ENCODE data around the gene MAGI1. TPM values are rescaled to one million over a fixed set of nuclear protein-coding genes. Genes with fewer than 3 reads are reported as not detected.

Gene MAGI1
- total RNA-seq, 5 donors from 2014 or later (not counting 1 experiment from before 2014, with no cell fraction given): 0.23 to 0.63 (median 0.29) TPM

DNA sequence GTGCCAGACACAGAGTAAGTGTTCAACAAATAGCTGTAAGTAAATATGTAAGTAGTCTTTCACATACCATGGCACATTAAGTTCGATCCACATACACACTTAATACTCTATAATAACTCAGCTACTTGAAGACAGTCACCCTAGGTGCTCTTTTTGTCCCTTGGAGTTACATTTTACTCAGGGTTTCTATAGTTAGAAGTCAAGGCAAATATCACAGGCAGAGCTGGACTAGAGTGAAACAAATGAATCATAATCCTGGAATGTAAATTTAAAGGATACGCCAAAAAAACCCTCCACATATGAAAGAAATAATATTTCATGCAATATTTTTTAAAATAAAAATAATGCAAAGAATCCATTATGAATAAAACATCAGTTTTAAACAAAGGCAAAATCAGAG is 461.8 kb downstream of the MAGI1 start:
- no peaks in the 10 kb centered on the region for H3K27me3 ChIP-seq (replicated peaks in 1 of 2; ENCODE audit: control insufficient read depth in 2 of 2, extremely low read depth in 1 of 2, insufficient read depth in 2 of 2, low read length in 1 of 2)
- H3K4me1 ChIP-seq (ENCODE audit: control insufficient read depth in 1 of 2, extremely low read depth in 1 of 2, insufficient read depth in 2 of 2, low read length in 2 of 2): no peaks in the 10 kb centered on the region
- H3K4me3 Mint-ChIP-seq: no peak overlapping the region
- no peak for ATAC-seq (replicated peaks in 1 of 4)
- H3K4me3 ChIP-seq (ENCODE audit: control insufficient read depth in 1 of 2, extremely low read depth in 1 of 2, low read length in 1 of 2): no peak overlapping the region
- POLR2A ChIA-PET: no interaction called here
- H3K9me3 ChIP-seq: no peaks in the 10 kb centered on the region
- no peaks in the 10 kb centered on the region for H3K36me3 ChIP-seq (ENCODE audit: control insufficient read depth in 2 of 2, extremely low read depth in 1 of 2, insufficient read depth in 1 of 2, low read length in 1 of 2)
- H3K9me3 Mint-ChIP-seq: peaks cover 0 to 11% (median 0%) of the 10 kb centered on the region in 3 donors
- WGBS (ENCODE audit: insufficient coverage): no CpG with 5 or more reads among the region's 2 CpGs
- H3K36me3 Mint-ChIP-seq: no peaks in the 10 kb centered on the region
- CTCF ChIA-PET: no interaction called here
- H3K4me1 Mint-ChIP-seq: no peaks in the 10 kb centered on the region
- H3K27ac Mint-ChIP-seq: no peak overlapping the region
- no peak overlapping the region for H3K27ac ChIP-seq (ENCODE audit: low read length)
- DNase-seq: no peak
- no peaks in the 10 kb centered on the region for H3K27me3 Mint-ChIP-seq

DNA sequence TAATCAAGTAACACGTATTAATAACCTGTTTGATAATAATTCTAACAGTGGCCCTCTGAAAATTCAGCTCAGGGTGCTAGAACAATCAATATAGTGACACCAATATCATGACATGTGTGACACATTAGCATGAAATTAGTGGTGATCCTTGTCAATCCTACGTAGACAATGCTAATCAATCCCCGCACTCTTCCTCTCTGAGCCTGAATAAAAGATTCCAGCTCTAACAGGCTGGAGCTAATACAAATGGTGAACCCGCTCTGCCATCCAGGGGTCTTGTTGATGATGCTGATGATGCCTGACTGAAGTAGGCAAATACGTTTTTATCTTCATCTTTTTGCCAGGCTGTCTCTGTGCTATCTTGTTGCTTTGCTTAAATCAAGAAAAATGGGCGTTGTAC is 462.5 kb downstream of the MAGI1 start:
- Histone ChIP-seq H3K27ac (ENCODE audit: low read length) (no peak overlapping the region), H3K36me3 (ENCODE audit: control insufficient read depth in 2 of 2, extremely low read depth in 1 of 2, insufficient read depth in 1 of 2, low read length in 1 of 2) (no peaks in the 10 kb centered on the region), H3K4me3 (ENCODE audit: control insufficient read depth in 1 of 2, extremely low read depth in 1 of 2, low read length in 1 of 2) (no peak overlapping the region), H3K9me3 (no peaks in the 10 kb centered on the region), H3K27me3 (replicated peaks in 1 of 2; ENCODE audit: control insufficient read depth in 2 of 2, extremely low read depth in 1 of 2, insufficient read depth in 2 of 2, low read length in 1 of 2) (no peaks in the 10 kb centered on the region), H3K4me1 (ENCODE audit: control insufficient read depth in 1 of 2, extremely low read depth in 1 of 2, insufficient read depth in 2 of 2, low read length in 2 of 2) (no peaks in the 10 kb centered on the region)
- Mint-ChIP-seq H3K4me3 (no peak overlapping the region), H3K9me3 (peaks cover 0 to 11% (median 0%) of the 10 kb centered on the region in 3 donors), H3K27ac (no peak overlapping the region), H3K36me3 (no peaks in the 10 kb centered on the region), H3K27me3 (no peaks in the 10 kb centered on the region), H3K4me1 (no peaks in the 10 kb centered on the region)
- POLR2A ChIA-PET: no interaction called here
- ATAC-seq (replicated peaks in 1 of 4): no peak
- 65% methylated on average over 4 of the region's 6 CpGs for WGBS (ENCODE audit: insufficient coverage)
- CTCF ChIA-PET: no interaction called here
- no peak for DNase-seq

DNA sequence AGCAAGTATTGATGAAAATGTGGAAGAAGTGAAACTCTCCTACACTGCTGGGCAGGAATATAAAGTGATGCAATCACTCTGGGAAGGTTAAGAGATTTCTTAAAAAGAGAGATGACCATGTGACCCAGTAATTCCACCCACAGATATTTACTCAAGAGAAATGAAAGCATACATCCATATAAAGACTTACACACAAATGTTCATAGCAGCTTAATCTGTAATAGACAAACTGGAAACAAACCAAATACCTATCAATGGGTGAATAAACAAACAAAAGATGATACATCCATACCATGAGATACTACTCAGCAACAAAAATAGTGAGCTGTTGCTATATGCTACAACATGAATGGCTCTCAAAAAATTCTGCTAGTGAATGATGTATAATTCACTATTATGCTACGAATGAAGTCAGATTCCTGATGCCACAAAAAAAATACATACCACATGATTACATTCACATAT is 463.3 kb downstream of the MAGI1 start:
- H3K9me3 Mint-ChIP-seq: peaks cover 0 to 11% (median 0%) of the 10 kb centered on the region in 3 donors
- no peaks in the 10 kb centered on the region for H3K36me3 ChIP-seq (ENCODE audit: control insufficient read depth in 2 of 2, extremely low read depth in 1 of 2, insufficient read depth in 1 of 2, low read length in 1 of 2)
- no peaks in the 10 kb centered on the region for H3K4me1 Mint-ChIP-seq
- no peak overlapping the region for H3K4me3 ChIP-seq (ENCODE audit: control insufficient read depth in 1 of 2, extremely low read depth in 1 of 2, low read length in 1 of 2)
- ChIA-PET POLR2A (no interaction called here), CTCF (no interaction called here)
- no peaks in the 10 kb centered on the region for H3K36me3 Mint-ChIP-seq
- H3K9me3 ChIP-seq: no peaks in the 10 kb centered on the region
- WGBS (ENCODE audit: insufficient coverage): no CpG with 5 or more reads among the region's 1 CpG
- H3K27me3 ChIP-seq (replicated peaks in 1 of 2; ENCODE audit: control insufficient read depth in 2 of 2, extremely low read depth in 1 of 2, insufficient read depth in 2 of 2, low read length in 1 of 2): no peaks in the 10 kb centered on the region
- no peak overlapping the region for H3K27ac ChIP-seq (ENCODE audit: low read length)
- H3K27me3 Mint-ChIP-seq: no peaks in the 10 kb centered on the region
- ATAC-seq (replicated peaks in 1 of 4) (no peak), DNase-seq (no peak)
- no peaks in the 10 kb centered on the region for H3K4me1 ChIP-seq (ENCODE audit: control insufficient read depth in 1 of 2, extremely low read depth in 1 of 2, insufficient read depth in 2 of 2, low read length in 2 of 2)
- no peak overlapping the region for H3K4me3 Mint-ChIP-seq
- H3K27ac Mint-ChIP-seq: no peak overlapping the region

DNA sequence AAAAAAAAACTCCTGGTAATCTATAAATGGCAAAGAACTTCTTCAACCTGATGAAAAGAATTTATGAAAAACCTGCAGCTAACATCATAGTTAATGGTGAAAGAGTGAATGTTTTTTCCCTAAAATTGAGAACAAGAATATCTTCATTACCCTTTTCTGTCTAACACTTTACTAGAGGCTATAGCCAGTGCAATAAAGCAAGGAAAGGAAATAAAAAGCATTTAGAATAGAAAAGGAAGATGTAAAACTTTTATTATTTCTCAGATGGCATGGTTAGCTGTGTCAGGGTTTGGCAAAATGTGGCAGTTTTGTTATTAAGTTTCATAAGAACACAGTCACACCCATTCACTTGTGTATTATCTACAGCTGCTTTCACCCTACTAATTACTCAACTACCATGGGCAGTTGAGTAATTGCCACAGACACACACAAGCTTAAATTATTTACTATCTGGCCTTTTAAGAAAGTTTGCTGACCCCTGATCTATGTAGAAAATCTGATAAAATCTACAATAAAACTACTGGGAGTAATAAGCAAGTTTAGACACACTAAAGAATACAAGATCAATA is 465.1 kb downstream of the MAGI1 start:
- ChIA-PET CTCF (no interaction called here), POLR2A (no interaction called here)
- no peak for DNase-seq
- H3K4me1 ChIP-seq (ENCODE audit: control insufficient read depth in 1 of 2, extremely low read depth in 1 of 2, insufficient read depth in 2 of 2, low read length in 2 of 2): no peaks in the 10 kb centered on the region
- H3K27me3 ChIP-seq (replicated peaks in 1 of 2; ENCODE audit: control insufficient read depth in 2 of 2, extremely low read depth in 1 of 2, insufficient read depth in 2 of 2, low read length in 1 of 2): no peaks in the 10 kb centered on the region
- no peak overlapping the region for H3K4me3 ChIP-seq (ENCODE audit: control insufficient read depth in 1 of 2, extremely low read depth in 1 of 2, low read length in 1 of 2)
- H3K27ac ChIP-seq (ENCODE audit: low read length): no peak overlapping the region
- H3K4me3 Mint-ChIP-seq: no peak overlapping the region
- H3K36me3 ChIP-seq (ENCODE audit: control insufficient read depth in 2 of 2, extremely low read depth in 1 of 2, insufficient read depth in 1 of 2, low read length in 1 of 2): no peaks in the 10 kb centered on the region
- no peak overlapping the region for H3K27ac Mint-ChIP-seq
- peaks cover 0 to 11% (median 3%) of the 10 kb centered on the region in 3 donors for H3K9me3 Mint-ChIP-seq
- no peak for ATAC-seq (replicated peaks in 1 of 4)
- H3K9me3 ChIP-seq: no peaks in the 10 kb centered on the region
- H3K4me1 Mint-ChIP-seq: no peaks in the 10 kb centered on the region
- H3K36me3 Mint-ChIP-seq: no peaks in the 10 kb centered on the region
- no peaks in the 10 kb centered on the region for H3K27me3 Mint-ChIP-seq

DNA sequence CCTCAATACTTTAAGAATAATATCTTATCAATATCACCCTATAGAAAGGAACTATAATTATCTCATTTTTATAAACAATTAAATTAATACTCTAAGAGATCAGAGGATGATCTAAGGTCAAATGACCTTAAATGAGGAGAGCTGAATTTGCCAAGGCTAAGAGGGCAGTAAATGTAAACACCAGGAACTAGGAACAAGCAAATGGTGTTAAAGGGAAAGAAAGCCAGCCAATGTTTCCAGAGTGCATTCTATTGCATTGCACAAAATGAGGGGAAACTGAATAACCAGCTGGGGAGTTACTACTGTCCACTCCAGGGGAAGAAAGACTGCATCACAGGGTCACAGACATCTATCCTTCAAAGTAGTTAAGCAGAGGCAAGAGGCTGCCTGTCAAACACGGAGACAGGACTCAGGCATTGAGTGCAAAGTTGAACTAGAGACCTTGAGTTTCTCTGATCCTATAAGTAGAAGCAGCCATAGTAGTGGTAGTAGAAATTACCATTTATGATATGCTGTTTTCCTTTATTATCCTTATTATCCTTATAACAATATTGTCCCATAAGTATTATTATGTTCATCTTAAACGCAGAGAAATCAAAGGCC is 466.4 kb downstream of the MAGI1 start:
- H3K36me3 ChIP-seq (ENCODE audit: control insufficient read depth in 2 of 2, extremely low read depth in 1 of 2, insufficient read depth in 1 of 2, low read length in 1 of 2): no peaks in the 10 kb centered on the region
- Mint-ChIP-seq H3K36me3 (no peaks in the 10 kb centered on the region), H3K27ac (no peak overlapping the region), H3K4me3 (no peak overlapping the region), H3K9me3 (peaks cover 0 to 11% (median 3%) of the 10 kb centered on the region in 3 donors), H3K27me3 (no peaks in the 10 kb centered on the region), H3K4me1 (no peaks in the 10 kb centered on the region)
- no peak overlapping the region for H3K27ac ChIP-seq (ENCODE audit: low read length)
- ChIA-PET POLR2A (no interaction called here), CTCF (no interaction called here)
- no CpG with 5 or more reads among the region's 2 CpGs for WGBS (ENCODE audit: insufficient coverage)
- H3K4me3 ChIP-seq (ENCODE audit: control insufficient read depth in 1 of 2, extremely low read depth in 1 of 2, low read length in 1 of 2): no peak overlapping the region
- no peaks in the 10 kb centered on the region for H3K4me1 ChIP-seq (ENCODE audit: control insufficient read depth in 1 of 2, extremely low read depth in 1 of 2, insufficient read depth in 2 of 2, low read length in 2 of 2)
- no peaks in the 10 kb centered on the region for H3K9me3 ChIP-seq
- no peak for ATAC-seq (replicated peaks in 1 of 4)
- DNase-seq: no peak
- no peaks in the 10 kb centered on the region for H3K27me3 ChIP-seq (replicated peaks in 1 of 2; ENCODE audit: control insufficient read depth in 2 of 2, extremely low read depth in 1 of 2, insufficient read depth in 2 of 2, low read length in 1 of 2)

DNA sequence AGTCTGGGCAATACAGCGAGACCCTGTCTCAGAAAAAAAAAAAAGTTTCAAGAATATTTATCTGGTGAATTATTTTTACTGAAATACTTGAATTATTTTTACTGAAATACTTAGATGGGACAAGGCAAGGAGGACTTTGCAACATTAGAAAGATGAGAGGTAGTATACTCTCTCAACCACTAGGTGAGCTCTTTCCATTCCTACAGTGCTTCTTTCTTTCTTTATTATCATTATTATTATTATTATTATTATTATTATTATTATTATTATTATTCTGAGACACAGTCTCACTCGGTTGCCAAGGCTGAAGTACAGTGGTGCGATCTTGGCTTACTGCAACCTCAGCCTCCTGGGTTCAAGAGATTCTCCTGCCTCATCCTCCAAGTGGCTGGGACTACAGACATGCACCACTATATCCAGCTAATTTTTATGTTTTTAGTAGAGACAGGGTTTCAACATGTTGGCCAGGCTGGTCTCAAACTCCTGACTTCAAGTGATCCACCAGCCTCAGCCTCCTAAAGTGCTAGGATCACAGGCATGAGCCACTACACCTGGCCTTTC is 468.8 kb downstream of the MAGI1 start:
- Histone ChIP-seq H3K27me3 (replicated peaks in 1 of 2; ENCODE audit: control insufficient read depth in 2 of 2, extremely low read depth in 1 of 2, insufficient read depth in 2 of 2, low read length in 1 of 2) (no peaks in the 10 kb centered on the region), H3K36me3 (ENCODE audit: control insufficient read depth in 2 of 2, extremely low read depth in 1 of 2, insufficient read depth in 1 of 2, low read length in 1 of 2) (no peaks in the 10 kb centered on the region), H3K4me1 (ENCODE audit: control insufficient read depth in 1 of 2, extremely low read depth in 1 of 2, insufficient read depth in 2 of 2, low read length in 2 of 2) (no peaks in the 10 kb centered on the region), H3K27ac (ENCODE audit: low read length) (no peak overlapping the region), H3K4me3 (ENCODE audit: control insufficient read depth in 1 of 2, extremely low read depth in 1 of 2, low read length in 1 of 2) (no peak overlapping the region), H3K9me3 (no peaks in the 10 kb centered on the region)
- WGBS (ENCODE audit: insufficient coverage): no CpG with 5 or more reads among the region's 3 CpGs
- POLR2A ChIA-PET: no interaction called here
- no peak for DNase-seq
- peaks cover 0 to 3% (median 0%) of the 10 kb centered on the region in 3 donors for H3K9me3 Mint-ChIP-seq
- H3K27me3 Mint-ChIP-seq: no peaks in the 10 kb centered on the region
- no peak for ATAC-seq (replicated peaks in 1 of 4)
- no peaks in the 10 kb centered on the region for H3K36me3 Mint-ChIP-seq
- no peak overlapping the region for H3K27ac Mint-ChIP-seq
- no peak overlapping the region for H3K4me3 Mint-ChIP-seq
- CTCF ChIA-PET: interaction anchor here in 1 of 2 donors (0.7 kb wide), 1 partner anchor 9 kb away, joined by 3 read pairs; no protein-coding TSS in a partner anchor
- H3K4me1 Mint-ChIP-seq: no peaks in the 10 kb centered on the region
